Measurements from ENCODE around the gene SMPD4. TPM values are rescaled to one million over a fixed set of nuclear protein-coding genes. Genes with fewer than 3 reads are reported as not detected.
"Not testable (repeated sequence)": the region's sequence is repeated elsewhere in the genome, so short reads cannot be mapped to it uniquely, and the experiment has no call there.

The SMPD4 gene
- total RNA-seq, 1 experiment from 2014 or later, result 67.5 TPM

DNA sequence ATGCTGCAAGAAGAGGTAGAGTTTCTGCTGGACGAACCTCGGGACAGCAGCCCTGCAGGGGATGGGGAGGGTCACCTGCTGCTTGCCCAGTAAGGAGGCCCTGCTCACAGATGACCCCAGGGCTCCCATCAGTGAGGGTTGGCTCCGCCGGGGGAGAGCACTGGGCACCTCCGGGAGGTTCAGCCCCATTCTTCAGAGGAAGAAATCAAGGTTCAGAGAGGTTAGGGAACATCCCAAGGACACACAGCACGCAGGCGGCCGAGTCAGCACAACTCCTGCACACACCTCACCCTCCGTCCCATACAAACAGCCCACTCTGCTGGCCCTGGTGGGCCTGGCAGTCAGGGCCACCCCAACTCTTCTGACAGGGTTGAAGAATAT lies 24.8 kb downstream of the SMPD4 start:
- H3K4me3 ChIP-seq, result no peak overlapping the region
- no peaks in the 10 kb centered on the region for H3K36me3 ChIP-seq
- no peak overlapping the region for H3K27ac ChIP-seq
- DNase-seq, result no peak
- no peaks in the 10 kb centered on the region for H3K9me3 ChIP-seq (replicated peaks)
- H3K4me1 ChIP-seq, result no peaks in the 10 kb centered on the region
- H3K27me3 ChIP-seq, result no peaks in the 10 kb centered on the region

GRCh38 chr2:130155956-130156623 lies 25.3 kb downstream of the SMPD4 start:
- not testable (repeated sequence) for H3K36me3 ChIP-seq; H3K4me3 ChIP-seq; H3K27ac ChIP-seq; H3K9me3 ChIP-seq (replicated peaks); H3K4me1 ChIP-seq; H3K27me3 ChIP-seq
- peak; percentile 44 to 61 for DNase-seq

GRCh38 chr2:130154773-130155765 lies 26.3 kb downstream of the SMPD4 start:
- Histone ChIP-seq H3K27me3 (no peaks in the 10 kb centered on the region), H3K4me1 (no peaks in the 10 kb centered on the region), H3K27ac (no peak overlapping the region), H3K9me3 (replicated peaks) (no peaks in the 10 kb centered on the region), H3K4me3 (no peak overlapping the region), H3K36me3 (no peaks in the 10 kb centered on the region)
- DNase-seq, result no peak

- H3K4me3 ChIP-seq; H3K27ac ChIP-seq; H3K27me3 ChIP-seq; H3K4me1 ChIP-seq; DNase-seq; H3K36me3 ChIP-seq; H3K9me3 ChIP-seq (replicated peaks): not testable (repeated sequence)
These were observed 27.0 kb downstream of the SMPD4 start for GRCh38 chr2:130154423-130154770.

DNA sequence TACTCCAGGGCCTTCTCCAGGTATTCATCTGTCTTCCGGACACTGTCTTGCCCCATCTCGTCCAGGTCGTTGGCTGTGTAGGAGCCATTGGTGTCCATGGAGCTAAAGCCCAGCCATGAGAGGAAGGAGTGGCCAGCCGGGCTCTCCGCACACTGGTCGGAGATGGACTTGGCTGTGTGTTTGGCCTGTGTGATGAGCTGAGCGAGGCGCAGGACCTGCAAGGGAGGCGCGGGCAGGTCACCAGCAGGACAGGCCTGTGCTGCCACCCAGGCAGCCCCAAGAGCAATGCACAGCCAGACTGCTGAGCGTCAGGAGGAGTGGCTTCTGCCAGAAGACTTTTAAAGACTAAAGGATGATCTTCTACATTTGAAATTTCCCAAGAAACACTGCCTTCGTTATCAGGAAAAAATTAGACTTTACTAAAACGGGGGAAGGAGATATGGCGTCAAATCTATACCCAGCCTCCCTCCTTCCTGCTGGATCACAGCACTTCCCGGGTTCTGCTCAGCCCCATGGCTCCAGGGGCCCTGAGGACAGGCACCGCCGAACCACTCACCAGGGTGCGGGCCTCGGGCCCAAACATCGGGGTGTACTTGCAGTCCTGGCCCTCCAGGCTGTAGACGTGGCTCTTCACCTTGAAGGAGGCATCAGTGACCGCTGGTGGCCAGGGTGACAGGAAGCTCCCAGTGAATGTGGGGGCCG lies 27.5 kb downstream of the SMPD4 start:
- not testable (repeated sequence) for H3K4me3 ChIP-seq; H3K9me3 ChIP-seq (replicated peaks); H3K27ac ChIP-seq; DNase-seq; H3K27me3 ChIP-seq; H3K36me3 ChIP-seq; H3K4me1 ChIP-seq

- Histone ChIP-seq H3K4me3 (no peak overlapping the region), H3K27ac (no peak overlapping the region), H3K27me3 (no peaks in the 10 kb centered on the region), H3K9me3 (replicated peaks) (no peaks in the 10 kb centered on the region), H3K36me3 (no peaks in the 10 kb centered on the region), H3K4me1 (no peaks in the 10 kb centered on the region)
- DNase-seq, result no peak
These were observed 28.4 kb downstream of the SMPD4 start for GRCh38 chr2:130152816-130153595.

DNA sequence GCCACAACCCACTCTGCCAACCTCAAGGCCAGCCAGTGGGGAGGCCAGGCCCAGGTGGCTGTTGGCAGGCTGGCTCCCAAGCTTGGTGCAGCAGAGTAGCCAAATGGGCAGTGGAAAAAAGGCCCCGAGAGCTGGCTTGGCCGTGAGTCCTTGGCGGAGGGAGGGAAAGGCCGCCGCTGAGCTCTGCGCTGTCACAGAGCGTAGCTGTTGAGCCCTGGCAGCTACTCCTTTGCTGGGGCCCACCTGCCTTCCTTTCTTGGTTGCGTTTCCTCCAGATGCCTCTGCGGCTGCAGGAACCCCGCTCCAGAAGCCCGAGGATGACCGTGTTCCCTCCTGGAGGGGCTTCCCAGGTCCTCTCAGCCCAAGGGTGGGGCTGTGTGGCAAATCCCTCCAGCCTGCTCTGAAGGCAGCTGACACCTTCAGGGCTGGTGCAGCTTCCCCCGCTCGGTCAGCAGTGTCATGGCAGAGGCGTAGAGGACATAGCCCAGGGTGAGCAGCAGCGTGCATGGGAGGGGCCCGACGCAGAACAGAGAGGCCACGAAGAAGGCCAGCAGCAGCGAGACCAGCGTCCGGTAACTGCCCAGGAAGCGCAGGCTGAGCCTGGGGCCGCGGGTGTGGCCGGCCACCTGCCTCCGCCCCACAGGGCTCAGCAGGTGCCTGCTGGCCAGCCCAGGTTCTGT lies 29.1 kb downstream of the SMPD4 start:
- H3K9me3 ChIP-seq (replicated peaks); H3K27me3 ChIP-seq; H3K27ac ChIP-seq; DNase-seq; H3K36me3 ChIP-seq; H3K4me1 ChIP-seq; H3K4me3 ChIP-seq: not testable (repeated sequence)

DNA sequence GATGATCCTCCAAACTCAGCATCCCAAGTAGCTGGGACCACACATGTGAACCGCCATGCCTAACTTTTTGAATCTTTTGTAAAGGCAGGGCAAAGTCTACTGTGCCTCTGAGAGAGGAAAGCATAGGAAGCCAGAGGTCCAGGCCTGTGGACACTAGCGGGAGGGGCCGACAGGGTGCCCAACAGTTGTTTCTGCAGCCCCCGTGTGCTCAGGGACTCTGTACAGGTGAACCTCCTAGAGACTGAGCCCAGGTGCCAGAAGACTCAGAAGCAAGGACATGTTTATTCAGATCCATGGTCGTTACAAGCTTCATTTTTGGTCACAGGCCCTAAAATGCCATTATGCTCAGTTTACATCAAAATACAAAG lies 30.3 kb downstream of the SMPD4 start:
- H3K27ac ChIP-seq; H3K27me3 ChIP-seq; H3K36me3 ChIP-seq; H3K9me3 ChIP-seq (replicated peaks); H3K4me3 ChIP-seq; DNase-seq; H3K4me1 ChIP-seq: not testable (repeated sequence)

GRCh38 chr2:130150181-130151144 lies 30.9 kb downstream of the SMPD4 start:
- H3K27ac ChIP-seq, result no peak overlapping the region
- H3K4me1 ChIP-seq, result no peaks in the 10 kb centered on the region
- no peaks in the 10 kb centered on the region for H3K9me3 ChIP-seq (replicated peaks)
- H3K4me3 ChIP-seq, result no peak overlapping the region
- H3K27me3 ChIP-seq, result no peaks in the 10 kb centered on the region
- DNase-seq, result no peak
- H3K36me3 ChIP-seq, result no peaks in the 10 kb centered on the region

GRCh38 chr2:130148515-130148914 lies 32.9 kb downstream of the SMPD4 start:
- H3K27me3 ChIP-seq; H3K4me3 ChIP-seq; DNase-seq; H3K4me1 ChIP-seq; H3K9me3 ChIP-seq (replicated peaks); H3K36me3 ChIP-seq; H3K27ac ChIP-seq: not testable (repeated sequence)

- H3K4me1 ChIP-seq; H3K9me3 ChIP-seq (replicated peaks); H3K27me3 ChIP-seq; H3K27ac ChIP-seq; H3K36me3 ChIP-seq: not testable (repeated sequence)
- DNase-seq, result peak; percentile 71 to 77
- H3K4me3 ChIP-seq, result peak within 1 kb of the TSS; percentile 66
These were observed 36.4 kb downstream of the SMPD4 start, which contains the start of gene CCDC74B for GRCh38 chr2:130145006-130145414. Gene CCDC74B, minus strand, starts transcription at chr2:130145112. Its CDS starts 116 bp downstream, at chr2:130144996.

DNA sequence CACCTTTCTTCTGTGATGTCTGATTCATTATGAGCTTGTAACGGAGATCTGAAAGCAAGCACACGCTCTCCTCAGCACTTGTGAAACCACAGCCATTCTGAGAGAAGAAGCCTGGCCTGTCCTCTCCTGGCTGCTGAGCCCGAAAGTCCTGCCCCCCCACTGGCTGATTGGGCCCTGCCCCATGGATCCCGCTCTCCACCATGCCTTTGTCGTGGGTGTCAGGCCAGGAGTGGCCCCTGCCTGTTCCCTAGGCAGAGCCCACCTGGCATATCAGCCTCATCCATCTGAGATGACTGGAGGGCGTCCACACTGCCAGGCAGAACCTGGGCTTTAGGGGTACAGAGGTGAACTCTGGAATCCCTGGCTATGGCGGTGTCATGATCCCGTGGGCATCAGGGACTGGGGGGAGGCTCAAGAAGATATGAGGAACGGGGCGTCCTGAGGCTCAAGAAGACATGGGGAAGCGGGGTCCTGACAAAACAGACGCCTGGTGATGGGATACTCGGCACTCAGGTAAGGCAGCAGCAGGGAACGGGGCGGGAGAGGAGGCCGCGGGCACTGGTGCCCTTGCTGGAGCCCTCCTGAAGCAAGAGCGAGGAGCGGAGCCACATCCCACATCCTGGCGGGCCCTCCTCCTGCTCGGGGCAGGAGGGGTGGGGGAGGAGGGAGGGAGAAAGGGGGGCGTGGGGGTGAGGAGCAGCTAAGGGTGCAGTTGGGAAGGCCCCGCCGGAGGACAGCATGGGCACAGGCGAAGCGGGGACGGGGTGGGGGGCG lies 37.9 kb downstream of the SMPD4 start:
- not testable (repeated sequence) for H3K27me3 ChIP-seq; H3K4me1 ChIP-seq; H3K27ac ChIP-seq; H3K36me3 ChIP-seq; H3K9me3 ChIP-seq (replicated peaks); H3K4me3 ChIP-seq
- peak in 1 of 2 experiments; percentile 10 for DNase-seq

Measured in SJCRH30 (cell line).